Left renal pelvis (tissue), 4 donors: Measurements from ENCODE around the gene TDRD10. TPM values are rescaled to one million over a fixed set of nuclear protein-coding genes. Genes with fewer than 3 reads are reported as not detected.

ENCODE experiments used
- DNase-seq, 4 donors: peaks; one replicate each; pipeline ENCODE4 v3.0.0-alpha.2; 2013; ENCODE audit warnings: low read depth in 4 of 4, low spot score in 3 of 4
- polyA plus RNA-seq, 4 donors: library from polyadenylated mRNA; unstranded; fragments of 120-200 nt; gene quantifications; one replicate each; pipeline ENCODE4 v1.2.1, GENCODE V29; 2013; ENCODE audit not compliant: insufficient read length in 4 of 4

TDRD10 gene
- polyA plus RNA-seq, 4 donors = 0.67 to 2.6 (median 1.8) TPM

DNA sequence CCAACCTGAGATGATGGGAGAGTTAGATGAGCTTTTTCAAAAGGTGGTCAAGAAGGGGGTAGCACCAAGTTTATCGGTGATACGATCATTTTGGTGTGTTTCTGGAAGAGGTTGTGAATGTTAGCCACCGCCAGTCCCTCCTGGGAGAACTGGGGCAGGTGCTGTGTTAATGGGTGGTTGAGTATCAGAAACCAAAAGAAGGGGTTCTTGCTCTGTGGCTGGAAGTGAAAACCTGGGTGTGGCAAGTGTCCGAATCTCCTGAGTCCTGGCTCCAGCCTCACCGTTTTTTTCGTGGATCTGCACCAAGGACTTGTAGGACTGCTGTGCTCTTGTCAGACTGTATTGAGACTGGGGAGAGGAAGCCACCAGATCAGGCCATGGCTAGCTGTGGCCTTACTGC lies 48.6 kb downstream of the TDRD10 start:
- DNase-seq = no peak

DNA sequence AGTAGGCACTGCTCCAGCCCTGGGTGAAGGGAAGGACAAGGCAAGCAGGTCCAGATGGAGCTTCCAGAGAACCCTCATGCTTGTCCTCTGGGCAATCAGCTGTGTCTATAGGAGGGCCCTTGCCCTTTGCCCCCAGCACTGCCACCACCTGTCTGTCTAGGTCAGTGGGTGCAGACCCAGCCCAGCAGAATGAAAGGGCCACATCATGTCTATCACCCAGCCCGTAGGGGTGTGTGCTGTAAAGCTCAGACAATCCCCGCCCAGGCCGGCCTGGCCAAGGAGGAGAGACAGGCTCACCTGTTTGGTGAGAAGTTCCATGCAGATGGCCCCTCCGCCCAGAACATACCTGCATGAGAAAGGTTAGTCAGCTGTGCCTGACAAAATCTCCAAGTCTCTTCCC lies 49.5 kb downstream of the TDRD10 start:
- DNase-seq = no peak

DNA sequence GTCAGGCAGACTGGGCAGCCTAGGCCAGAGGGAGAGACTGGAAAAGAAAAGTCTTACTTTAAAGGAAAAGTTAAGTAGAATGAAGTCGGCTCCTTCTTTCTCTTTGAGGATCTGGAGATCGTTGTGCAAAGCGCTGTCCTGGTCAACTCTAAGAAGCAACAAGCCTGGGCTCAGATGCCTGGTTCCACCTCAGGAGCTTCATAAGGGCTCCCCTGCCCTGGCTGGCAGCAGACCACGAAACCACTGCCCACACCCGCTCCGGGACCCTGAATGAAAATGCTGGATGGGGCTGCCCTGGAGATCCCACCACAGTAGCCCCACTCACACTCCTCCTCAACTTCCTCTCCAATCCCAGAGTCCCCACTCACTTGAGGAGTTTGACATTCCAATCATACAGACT lies 50.0 kb downstream of the TDRD10 start:
- no peak for DNase-seq

DNA sequence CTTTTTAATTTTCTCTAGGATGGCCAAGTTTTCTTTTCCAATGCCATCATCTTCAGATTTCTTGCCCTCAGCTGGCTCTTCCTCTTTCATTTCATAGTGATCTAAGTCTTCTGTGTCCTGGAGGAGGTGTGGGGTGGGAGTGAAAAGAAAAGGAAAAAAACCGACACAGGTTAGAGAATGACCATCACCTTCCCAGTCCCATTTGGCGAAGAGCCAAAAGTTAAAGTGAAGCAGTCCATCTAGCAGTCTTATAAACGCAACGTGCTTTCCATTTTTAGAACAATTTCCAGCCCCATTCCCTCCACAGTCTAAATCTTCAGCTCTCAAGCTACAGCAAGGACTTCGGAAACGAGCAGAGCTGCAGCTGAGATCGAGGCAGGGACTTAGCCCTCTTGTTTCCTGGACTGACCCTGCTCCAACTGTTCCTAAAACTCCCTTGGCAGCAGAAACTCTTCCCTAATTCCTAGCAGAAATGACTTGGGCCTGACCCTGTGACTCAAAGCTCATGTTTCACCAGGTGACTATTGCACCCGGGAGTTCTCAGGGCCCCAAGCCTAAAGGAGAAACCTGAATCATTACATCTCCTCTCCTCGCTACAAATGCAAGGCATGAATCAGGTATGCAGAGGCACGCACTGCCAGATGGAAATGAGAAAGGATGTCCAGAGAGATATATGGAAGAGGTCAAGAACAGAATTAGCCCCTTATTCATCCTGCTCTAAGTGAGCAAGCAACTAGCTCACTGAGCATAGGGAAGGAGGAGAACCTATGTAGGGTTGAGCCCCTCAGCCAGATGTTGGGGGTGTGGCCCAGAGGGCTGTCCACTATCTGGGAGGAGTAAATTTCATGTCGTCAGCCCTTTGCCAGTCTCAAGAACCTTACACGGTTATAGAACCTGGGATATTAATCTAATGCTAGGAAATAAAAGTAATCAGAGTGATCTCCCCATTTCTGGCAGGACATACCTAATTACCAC lies 51.3 kb downstream of the TDRD10 start:
- no peak for DNase-seq

DNA sequence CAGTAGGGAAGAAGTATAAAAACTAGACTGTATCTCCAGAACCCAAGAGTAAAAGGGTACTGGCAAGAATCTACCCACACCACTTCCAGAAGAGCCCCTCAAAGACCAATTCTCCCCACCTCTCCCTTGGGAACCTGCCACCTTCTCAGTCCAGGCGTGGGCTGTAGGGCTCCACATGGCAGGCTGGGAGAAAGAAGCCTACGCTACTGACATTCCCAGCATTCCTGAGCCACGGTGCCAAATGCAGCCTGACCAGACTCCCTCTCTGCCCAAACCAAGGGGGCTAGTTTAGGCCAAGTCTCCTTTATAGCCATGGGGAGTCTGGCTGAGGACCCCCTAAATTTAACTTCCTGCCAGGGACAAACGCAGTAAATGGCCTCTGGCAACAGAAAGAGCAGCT lies 54.4 kb downstream of the TDRD10 start:
- no peak for DNase-seq

DNA sequence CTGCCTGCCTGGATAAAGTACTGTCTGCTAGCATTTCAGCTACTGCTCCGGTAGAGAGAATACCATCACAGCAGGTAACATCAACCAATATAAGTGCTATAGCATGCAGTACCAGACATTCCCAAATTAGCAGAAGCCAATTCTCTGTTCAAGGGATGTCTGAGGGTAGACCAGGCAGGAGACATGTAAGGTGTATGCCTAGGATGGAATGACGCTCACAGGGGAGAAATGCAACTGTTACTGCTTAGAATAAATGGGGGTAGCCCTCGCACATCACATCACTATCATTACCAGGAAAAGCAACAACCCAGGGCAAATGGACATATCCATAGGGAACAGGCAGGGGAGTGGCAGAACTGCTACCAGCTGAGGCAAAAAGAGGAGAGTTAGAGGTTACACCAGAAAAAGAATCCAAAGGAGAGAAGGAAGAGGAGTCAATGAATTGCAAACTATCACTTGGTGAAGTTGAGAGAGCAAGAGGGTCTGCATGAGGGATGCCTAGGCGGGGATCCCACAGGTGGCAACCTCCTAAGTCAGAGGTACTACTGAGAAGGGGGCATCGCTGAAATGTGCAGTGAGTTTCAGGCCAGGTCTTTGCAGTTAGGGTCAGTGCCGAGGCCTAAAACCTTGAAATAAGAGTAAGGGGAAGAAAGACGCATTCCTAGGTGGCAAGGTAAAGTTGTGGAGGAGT lies 55.4 kb downstream of the TDRD10 start:
- DNase-seq = no peak

DNA sequence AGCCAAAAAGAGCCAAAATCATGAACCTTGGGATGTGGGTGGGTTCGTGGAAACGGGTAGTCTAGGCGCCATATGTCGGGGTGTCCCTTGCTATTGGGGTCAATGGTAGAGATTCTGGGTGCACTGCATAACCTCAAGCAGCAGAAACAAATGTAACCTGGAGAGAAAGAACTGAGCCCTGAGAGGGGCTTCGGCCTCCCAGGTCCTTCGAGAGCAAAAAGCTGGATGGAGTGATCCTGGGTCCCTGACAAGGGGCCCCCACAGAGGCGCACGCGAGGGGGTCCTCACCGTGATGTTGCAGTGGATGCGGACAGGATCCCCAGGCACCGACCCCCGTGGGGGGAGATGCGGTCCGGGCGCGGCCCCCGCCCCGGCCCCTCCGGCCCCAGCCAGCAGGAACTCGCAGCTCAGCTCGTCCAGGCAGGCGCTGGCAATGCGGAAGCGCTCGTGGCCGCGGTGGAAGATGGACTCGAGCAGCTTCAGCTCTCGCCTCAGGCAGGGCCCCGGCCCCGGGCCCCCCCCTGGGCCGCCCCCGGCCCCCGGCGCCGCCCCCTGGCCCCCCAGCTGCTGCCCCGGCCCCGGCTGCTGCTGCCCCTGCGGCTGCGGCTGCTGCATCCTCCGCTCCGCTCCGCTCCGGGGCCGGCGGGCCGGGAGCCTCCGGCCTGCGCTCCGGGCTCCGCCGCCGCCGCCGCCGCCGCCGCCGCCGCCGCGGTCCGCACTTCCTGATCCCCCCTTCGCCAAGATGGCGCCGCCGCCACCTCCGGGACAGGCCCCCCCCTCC lies 56.1 kb downstream of the TDRD10 start, which contains the start of gene UBE2Q1:
Gene UBE2Q1, minus strand, starts transcription at position 724 of the 781 bp plus-strand sequence. Its CDS starts 109 bp downstream, at position 615.
- no peak for DNase-seq

DNA sequence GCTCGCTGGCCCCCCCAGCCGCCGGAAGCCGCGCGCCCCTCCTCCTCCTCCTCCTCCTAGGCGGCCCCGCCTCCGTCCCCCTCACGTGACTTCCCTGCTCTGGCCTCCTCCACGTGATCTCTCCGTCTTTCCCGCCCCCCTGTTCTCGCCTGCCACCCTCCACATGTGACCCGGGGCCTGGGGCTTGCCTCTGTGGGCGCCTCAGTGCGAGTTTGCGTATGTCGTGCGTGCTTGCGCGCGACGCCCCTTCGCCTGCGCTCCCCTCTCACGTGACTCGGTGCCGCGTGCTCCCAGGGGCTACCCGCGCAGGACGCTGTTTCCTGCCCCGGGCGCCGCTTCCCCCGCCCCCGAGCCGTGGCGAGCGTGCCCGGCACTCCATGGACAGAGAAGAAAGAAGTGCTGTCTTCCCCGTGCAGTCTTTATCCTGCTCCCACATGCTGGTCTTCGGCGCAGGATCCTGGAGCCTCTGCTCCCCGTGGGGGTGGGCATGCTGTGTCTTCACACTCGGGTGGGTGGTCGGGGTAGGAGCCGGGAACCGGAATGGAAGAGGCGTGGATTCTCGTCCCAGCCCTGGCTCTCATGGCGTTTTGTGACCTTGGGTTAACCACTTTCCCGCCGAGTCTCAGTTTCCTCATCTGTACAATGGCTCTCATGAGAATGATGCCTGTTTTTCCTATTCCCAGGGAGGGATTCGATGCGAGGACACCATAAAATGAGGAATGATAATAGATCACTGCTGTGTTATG lies 56.9 kb downstream of the TDRD10 start:
- DNase-seq = peak; percentile 95 to 98 (median 97)

DNA sequence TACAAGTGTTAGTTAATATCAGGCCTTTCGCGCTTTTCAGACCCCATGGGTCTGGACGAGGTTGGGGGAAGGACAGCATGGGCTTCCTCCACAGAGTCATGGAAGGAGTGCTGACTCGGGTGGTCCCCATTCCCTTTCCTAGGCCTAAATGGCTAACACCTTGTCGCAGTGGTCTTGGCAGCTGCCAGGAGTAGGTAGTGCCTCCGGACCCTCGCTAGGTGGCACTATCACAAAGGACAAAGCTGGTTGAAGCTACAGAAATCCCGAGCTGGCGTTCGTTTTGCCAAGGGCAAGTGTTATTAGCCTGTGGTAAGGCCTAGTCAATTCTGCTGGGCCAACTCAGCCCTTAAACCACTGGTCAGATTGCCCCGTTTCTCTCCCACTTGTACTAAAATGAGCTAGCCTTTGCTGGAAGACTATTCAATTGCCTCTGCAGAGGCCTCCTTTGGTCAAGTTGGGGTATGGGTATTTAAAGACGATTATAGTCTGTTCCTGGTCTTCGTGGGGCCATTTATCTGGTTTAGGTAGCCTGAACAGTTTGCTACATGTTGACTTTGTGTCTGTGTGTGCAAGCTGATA lies 57.5 kb downstream of the TDRD10 start:
- peak; percentile 78 to 86 (median 82) for DNase-seq

DNA sequence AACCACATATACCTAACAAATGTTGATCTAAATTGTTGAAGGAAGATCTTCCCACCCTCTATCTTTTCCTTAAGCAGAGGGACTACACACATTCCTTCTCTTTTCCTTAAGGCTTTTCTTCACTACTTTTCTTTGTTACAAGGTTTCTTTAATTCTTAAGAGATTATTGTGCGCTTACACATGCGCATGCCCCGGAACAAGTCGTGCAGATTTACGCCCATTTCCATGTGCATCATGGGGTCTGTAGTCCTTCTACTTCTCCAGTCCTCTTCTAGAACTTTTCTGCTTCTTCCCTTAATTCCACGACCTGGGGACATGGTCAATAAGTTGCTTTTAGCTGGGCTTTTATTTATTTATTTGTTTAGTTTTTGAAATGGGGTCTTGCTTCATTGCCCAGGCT lies 63.9 kb downstream of the TDRD10 start:
- no peak for DNase-seq

DNA sequence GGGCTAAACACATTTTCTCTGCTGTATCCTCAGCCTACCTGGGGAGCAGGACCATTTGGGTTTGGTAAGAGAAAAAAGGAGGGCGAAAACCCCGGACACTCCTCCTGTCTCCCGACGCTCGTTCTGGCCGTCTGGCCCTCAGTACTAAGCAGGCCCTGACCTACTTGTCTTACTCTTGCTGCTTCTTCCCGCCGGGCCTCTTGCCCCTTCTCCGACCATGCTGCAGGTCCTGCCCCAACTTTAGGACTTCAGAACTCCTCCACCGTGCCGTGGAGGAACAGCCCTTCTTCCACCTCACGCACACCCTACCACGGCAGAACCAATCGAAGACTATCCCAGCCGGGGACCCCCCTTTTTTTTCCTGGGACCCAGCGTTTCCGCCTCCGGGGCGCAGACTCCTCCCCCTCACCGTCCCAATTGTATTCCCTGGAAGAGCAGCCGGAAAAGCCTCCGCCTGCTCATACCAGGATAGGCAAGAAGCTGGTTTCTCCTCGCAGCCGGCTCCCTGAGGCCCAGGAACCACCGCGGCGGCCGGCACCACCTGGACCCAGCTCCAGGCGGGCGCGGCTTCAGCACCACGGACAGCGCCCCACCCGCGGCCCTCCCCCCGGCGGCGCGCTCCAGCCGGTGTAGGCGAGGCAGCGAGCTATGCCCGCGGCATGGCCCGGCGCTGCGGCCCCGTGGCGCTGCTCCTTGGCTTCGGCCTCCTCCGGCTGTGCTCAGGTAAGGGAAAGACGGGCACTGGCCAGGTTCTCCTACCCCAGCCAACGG lies 65.6 kb downstream of the TDRD10 start, which contains the start of gene CHRNB2:
Gene CHRNB2, plus strand, starts transcription at position 393 of the 771 bp plus-strand sequence. Its CDS starts 267 bp downstream, at position 660.
- peak in 3 of 4 donors; percentile 40 to 51 (median 48) for DNase-seq

DNA sequence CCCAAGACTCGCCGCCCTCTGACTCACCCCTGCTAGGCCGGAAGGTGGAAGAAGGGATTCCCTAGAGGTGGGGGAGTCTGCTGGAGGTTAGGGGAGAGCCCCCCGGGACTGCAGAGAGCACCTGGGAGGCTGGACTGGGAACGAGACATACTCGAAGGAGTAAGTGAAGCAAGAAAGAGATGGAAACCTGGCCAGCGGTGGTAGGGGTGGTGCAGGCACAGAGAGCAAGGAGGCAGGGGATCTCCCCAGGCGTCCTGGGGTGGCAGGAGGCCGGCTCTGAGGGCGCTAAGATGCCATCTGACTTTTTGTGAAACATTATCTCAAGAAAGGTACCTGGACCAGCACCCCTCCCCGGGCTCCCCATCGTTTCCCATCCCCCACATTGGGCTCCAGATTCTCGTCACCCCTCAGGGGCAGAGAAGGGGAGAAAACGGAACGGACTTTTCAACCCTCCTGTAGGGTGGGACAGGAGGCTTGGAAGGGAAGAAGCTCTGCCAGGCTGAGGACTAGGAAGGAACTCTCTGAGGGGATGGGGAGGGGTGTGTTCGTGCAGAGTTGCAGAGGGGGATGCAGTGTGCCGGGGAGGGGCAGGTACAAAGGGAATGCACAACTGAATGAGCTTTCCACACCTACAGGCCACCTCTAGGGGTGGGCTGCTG lies 66.3 kb downstream of the TDRD10 start:
- no peak for DNase-seq

DNA sequence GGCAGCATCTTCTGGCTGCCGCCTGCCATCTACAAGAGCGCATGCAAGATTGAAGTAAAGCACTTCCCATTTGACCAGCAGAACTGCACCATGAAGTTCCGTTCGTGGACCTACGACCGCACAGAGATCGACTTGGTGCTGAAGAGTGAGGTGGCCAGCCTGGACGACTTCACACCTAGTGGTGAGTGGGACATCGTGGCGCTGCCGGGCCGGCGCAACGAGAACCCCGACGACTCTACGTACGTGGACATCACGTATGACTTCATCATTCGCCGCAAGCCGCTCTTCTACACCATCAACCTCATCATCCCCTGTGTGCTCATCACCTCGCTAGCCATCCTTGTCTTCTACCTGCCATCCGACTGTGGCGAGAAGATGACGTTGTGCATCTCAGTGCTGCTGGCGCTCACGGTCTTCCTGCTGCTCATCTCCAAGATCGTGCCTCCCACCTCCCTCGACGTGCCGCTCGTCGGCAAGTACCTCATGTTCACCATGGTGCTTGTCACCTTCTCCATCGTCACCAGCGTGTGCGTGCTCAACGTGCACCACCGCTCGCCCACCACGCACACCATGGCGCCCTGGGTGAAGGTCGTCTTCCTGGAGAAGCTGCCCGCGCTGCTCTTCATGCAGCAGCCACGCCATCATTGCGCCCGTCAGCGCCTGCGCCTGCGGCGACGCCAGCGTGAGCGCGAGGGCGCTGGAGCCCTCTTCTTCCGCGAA lies 69.4 kb downstream of the TDRD10 start:
- DNase-seq = no peak

DNA sequence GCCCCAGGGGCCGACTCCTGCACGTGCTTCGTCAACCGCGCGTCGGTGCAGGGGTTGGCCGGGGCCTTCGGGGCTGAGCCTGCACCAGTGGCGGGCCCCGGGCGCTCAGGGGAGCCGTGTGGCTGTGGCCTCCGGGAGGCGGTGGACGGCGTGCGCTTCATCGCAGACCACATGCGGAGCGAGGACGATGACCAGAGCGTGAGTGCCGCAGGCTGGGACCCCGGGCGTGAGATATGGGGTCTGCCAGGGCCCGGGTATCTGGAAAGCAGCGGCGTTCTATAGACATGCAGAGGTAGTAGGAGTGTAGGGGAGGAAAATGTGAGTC lies 69.9 kb downstream of the TDRD10 start:
- no peak for DNase-seq

DNA sequence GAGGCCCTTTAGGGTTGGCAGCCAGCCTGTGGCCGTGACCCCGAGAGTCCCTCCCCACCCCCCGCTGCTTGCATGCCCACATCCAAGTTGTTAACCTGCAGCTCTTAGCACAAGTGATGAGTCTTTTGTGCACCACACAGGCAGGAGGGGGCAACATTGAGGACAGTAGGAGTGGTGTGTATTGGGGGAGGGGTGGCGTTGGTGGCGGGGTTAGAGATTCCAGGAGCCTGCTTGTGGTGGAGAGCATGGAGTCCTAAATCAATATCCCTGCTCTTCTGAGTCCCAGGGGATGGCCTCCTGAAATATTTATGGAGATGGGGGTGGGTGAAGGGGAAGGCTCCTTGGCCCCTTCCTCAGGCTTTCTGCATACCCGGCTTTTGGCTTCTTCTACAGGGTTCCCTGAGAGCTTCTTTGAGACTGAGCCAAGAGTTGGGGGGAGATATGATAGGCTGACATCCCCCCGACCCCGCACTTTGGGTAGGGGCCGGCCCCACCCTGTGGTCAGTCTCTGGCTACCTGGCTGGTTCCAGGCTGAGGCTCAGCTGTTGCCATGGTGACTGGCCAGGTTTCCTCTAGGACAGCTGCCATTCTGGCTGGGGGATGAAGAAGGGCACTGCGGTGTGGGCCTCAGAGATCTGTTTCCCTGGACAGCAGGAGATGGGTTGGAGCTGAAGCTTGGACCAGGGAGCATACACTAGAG lies 70.6 kb downstream of the TDRD10 start:
- DNase-seq = no peak

DNA sequence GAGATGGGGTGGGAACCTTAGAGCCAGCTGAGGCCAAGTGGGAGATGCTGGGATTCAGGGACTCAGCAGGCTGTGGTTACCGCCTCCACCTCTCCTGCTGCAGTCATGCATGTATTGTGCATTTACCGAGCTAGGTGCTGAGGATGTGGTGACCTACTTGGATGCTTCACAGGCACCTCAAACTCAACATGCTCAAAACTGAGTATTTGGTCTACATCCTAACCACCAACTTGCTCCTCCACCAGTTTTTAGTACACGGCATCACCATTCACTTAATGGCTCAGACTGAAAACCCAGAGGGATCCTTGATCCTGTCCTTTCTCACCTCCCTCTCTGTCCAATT lies 71.1 kb downstream of the TDRD10 start:
- no peak for DNase-seq

DNA sequence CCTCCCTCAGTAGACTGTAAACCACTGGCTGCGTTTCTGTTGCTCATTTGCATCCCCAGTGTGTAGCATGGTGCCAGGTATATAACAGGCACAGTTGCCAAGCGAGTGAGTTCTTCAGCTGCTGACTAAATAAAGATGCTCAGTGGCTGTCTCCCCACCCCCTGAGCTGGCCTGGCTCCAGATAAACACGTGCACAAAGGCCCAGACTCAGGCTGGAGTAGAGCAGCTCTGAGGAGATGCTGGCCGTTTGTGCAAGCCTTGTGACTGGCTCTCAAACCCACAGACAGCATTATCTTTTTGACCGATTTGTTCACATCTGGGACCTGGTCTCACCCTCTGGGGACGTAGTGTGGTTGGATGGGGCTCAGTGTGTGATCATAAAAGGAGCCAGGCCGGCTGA lies 72.7 kb downstream of the TDRD10 start:
- DNase-seq = no peak
